Measurements from ENCODE around the gene FNDC3B.

The FNDC3B gene

GRCh38 chr3:172155897-172156585 lies 116.7 kb downstream of the FNDC3B start:
- no peak for DNase-seq

- DNase-seq, result no peak
These were observed 117.2 kb downstream of the FNDC3B start for GRCh38 chr3:172156586-172156955.

- no peak for DNase-seq
These were observed 118.3 kb downstream of the FNDC3B start for GRCh38 chr3:172157564-172158258.

GRCh38 chr3:172158741-172159140 lies 119.4 kb downstream of the FNDC3B start:
- DNase-seq, result no peak

- DNase-seq, result no peak
These were observed 120.0 kb downstream of the FNDC3B start for GRCh38 chr3:172159376-172159775.

GRCh38 chr3:172159962-172160538 lies 120.7 kb downstream of the FNDC3B start:
- DNase-seq, result no peak

- DNase-seq, result no peak
These were observed 121.9 kb downstream of the FNDC3B start for GRCh38 chr3:172161133-172161789.

- DNase-seq, result no peak
These were observed 122.6 kb downstream of the FNDC3B start for GRCh38 chr3:172161959-172162358.

GRCh38 chr3:172163320-172163719 lies 123.9 kb downstream of the FNDC3B start:
- no peak for DNase-seq

- no peak for DNase-seq
These were observed 125.4 kb downstream of the FNDC3B start for GRCh38 chr3:172164620-172165362.

- DNase-seq, result no peak
These were observed 126.9 kb downstream of the FNDC3B start for GRCh38 chr3:172166261-172166660.

GRCh38 chr3:172166890-172167289 lies 127.5 kb downstream of the FNDC3B start:
- DNase-seq, result no peak

- DNase-seq, result no peak
These were observed 128.7 kb downstream of the FNDC3B start for GRCh38 chr3:172167892-172168648.

- DNase-seq, result no peak
These were observed 130.8 kb downstream of the FNDC3B start for GRCh38 chr3:172170073-172170709.

GRCh38 chr3:172170841-172171240 lies 131.5 kb downstream of the FNDC3B start:
- DNase-seq, result no peak

GRCh38 chr3:172171396-172172075 lies 132.2 kb downstream of the FNDC3B start:
- DNase-seq, result no peak

GRCh38 chr3:172173316-172174254 lies 134.2 kb downstream of the FNDC3B start:
- peak; percentile 24 for DNase-seq

GRCh38 chr3:172174513-172175253 lies 135.3 kb downstream of the FNDC3B start:
- no peak for DNase-seq

GRCh38 chr3:172175254-172175599 lies 135.8 kb downstream of the FNDC3B start:
- DNase-seq, result no peak
